ENCODE measurements around the gene PCDHGB6.

DNA sequence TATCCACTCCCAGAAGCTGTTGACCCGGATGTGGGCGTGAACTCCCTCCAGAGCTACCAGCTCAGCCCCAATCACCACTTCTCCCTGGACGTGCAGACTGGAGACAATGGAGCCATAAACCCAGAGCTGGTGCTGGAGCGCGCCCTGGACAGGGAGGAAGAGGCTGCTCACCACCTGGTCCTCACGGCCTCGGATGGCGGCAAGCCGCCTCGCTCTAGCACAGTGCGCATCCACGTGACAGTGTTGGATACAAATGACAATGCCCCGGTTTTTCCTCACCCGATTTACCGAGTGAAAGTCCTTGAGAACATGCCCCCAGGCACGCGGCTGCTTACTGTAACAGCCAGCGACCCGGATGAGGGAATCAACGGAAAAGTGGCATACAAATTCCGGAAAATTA, 14.6 kb upstream of the PCDHGB6 start:
- TF ChIP-seq, protein P1, sequence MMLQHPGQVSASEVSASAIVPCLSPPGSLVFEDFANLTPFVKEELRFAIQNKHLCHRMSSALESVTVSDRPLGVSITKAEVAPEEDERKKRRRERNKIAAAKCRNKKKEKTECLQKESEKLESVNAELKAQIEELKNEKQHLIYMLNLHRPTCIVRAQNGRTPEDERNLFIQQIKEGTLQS (IDR thresholded peaks at IDR 0.05): no peak
- no peak for TF ChIP-seq POLR2A (IDR thresholded peaks at IDR 0.05; ENCODE audit: borderline replicate concordance, extremely low read depth, insufficient read depth, insufficient read length)
- TF ChIP-seq, protein P2, sequence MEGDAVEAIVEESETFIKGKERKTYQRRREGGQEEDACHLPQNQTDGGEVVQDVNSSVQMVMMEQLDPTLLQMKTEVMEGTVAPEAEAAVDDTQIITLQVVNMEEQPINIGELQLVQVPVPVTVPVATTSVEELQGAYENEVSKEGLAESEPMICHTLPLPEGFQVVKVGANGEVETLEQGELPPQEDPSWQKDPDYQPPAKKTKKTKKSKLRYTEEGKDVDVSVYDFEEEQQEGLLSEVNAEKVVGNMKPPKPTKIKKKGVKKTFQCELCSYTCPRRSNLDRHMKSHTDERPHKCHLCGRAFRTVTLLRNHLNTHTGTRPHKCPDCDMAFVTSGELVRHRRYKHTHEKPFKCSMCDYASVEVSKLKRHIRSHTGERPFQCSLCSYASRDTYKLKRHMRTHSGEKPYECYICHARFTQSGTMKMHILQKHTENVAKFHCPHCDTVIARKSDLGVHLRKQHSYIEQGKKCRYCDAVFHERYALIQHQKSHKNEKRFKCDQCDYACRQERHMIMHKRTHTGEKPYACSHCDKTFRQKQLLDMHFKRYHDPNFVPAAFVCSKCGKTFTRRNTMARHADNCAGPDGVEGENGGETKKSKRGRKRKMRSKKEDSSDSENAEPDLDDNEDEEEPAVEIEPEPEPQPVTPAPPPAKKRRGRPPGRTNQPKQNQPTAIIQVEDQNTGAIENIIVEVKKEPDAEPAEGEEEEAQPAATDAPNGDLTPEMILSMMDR (IDR thresholded peaks at IDR 0.05 in 2 of 3, conservative IDR thresholded peaks at IDR 0.05 in 1 of 3; ENCODE audit: borderline replicate concordance in 1 of 3, insufficient read depth in 1 of 3, low read depth in 2 of 3, low read length in 2 of 3): no peak
- TF ChIP-seq EGR1 (IDR thresholded peaks at IDR 0.05; ENCODE audit: low read depth): no peak
- no peak for TF ChIP-seq SIN3A (IDR thresholded peaks at IDR 0.05; ENCODE audit: low read depth)
- TF ChIP-seq EZH2 (IDR thresholded peaks at IDR 0.05): no peak
- no peak for TF ChIP-seq CEBPB (IDR thresholded peaks at IDR 0.05; ENCODE audit: low read depth)
- no peak for TF ChIP-seq SP1 (IDR thresholded peaks at IDR 0.05; ENCODE audit: low read depth)
- no peak for TF ChIP-seq CBX3 (IDR thresholded peaks at IDR 0.05; ENCODE audit: low read depth)
- TF ChIP-seq, protein P3, sequence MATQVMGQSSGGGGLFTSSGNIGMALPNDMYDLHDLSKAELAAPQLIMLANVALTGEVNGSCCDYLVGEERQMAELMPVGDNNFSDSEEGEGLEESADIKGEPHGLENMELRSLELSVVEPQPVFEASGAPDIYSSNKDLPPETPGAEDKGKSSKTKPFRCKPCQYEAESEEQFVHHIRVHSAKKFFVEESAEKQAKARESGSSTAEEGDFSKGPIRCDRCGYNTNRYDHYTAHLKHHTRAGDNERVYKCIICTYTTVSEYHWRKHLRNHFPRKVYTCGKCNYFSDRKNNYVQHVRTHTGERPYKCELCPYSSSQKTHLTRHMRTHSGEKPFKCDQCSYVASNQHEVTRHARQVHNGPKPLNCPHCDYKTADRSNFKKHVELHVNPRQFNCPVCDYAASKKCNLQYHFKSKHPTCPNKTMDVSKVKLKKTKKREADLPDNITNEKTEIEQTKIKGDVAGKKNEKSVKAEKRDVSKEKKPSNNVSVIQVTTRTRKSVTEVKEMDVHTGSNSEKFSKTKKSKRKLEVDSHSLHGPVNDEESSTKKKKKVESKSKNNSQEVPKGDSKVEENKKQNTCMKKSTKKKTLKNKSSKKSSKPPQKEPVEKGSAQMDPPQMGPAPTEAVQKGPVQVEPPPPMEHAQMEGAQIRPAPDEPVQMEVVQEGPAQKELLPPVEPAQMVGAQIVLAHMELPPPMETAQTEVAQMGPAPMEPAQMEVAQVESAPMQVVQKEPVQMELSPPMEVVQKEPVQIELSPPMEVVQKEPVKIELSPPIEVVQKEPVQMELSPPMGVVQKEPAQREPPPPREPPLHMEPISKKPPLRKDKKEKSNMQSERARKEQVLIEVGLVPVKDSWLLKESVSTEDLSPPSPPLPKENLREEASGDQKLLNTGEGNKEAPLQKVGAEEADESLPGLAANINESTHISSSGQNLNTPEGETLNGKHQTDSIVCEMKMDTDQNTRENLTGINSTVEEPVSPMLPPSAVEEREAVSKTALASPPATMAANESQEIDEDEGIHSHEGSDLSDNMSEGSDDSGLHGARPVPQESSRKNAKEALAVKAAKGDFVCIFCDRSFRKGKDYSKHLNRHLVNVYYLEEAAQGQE (IDR thresholded peaks at IDR 0.05; ENCODE audit: low read depth): no peak
- TF ChIP-seq, protein P4, sequence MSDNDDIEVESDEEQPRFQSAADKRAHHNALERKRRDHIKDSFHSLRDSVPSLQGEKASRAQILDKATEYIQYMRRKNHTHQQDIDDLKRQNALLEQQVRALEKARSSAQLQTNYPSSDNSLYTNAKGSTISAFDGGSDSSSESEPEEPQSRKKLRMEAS (IDR thresholded peaks at IDR 0.05): no peak
- no peak for TF ChIP-seq ZNF274 (IDR thresholded peaks at IDR 0.05; ENCODE audit: low read depth, low read length)

All from HCT116 (cell line).